ENCODE measurements around the gene RASAL1.
"Not testable (repeated sequence)": the region's sequence is repeated elsewhere in the genome, so short reads cannot be mapped to it uniquely, and the experiment has no call there.

RASAL1 gene

GRCh38 chr12:113140706-113141105, 5.1 kb upstream of the RASAL1 start:
- DNase-seq (ENCODE audit: low read depth, low spot score): no peak

- DNase-seq (ENCODE audit: low read depth, low spot score): no peak
These were observed 3.3 kb upstream of the RASAL1 start for GRCh38 chr12:113138826-113139225.

GRCh38 chr12:113137861-113138783, 2.6 kb upstream of the RASAL1 start:
- DNase-seq (ENCODE audit: low read depth, low spot score): no peak

- no peak for DNase-seq (ENCODE audit: low read depth, low spot score)
These were observed 1.5 kb upstream of the RASAL1 start for GRCh38 chr12:113136990-113137511.

- DNase-seq (ENCODE audit: low read depth, low spot score): no peak
These were observed 798 bp upstream of the RASAL1 start for GRCh38 chr12:113136128-113136989.

- DNase-seq (ENCODE audit: low read depth, low spot score): no peak
These were observed 1.0 kb downstream of the RASAL1 start for GRCh38 chr12:113134521-113134951.

GRCh38 chr12:113134071-113134470, 1.5 kb downstream of the RASAL1 start:
- no peak for DNase-seq (ENCODE audit: low read depth, low spot score)

- DNase-seq (ENCODE audit: low read depth, low spot score): no peak
These were observed 1.9 kb downstream of the RASAL1 start for GRCh38 chr12:113133666-113134065.

- DNase-seq (ENCODE audit: low read depth, low spot score): no peak
These were observed 2.5 kb downstream of the RASAL1 start for GRCh38 chr12:113133036-113133435.

GRCh38 chr12:113131556-113131955, 4.0 kb downstream of the RASAL1 start:
- no peak for DNase-seq (ENCODE audit: low read depth, low spot score)

GRCh38 chr12:113130457-113131135, 5.0 kb downstream of the RASAL1 start:
- no peak for DNase-seq (ENCODE audit: low read depth, low spot score)

GRCh38 chr12:113129664-113130456, 5.7 kb downstream of the RASAL1 start:
- DNase-seq (ENCODE audit: low read depth, low spot score): no peak

GRCh38 chr12:113128802-113129663, 6.5 kb downstream of the RASAL1 start:
- no peak for DNase-seq (ENCODE audit: low read depth, low spot score)

- DNase-seq (ENCODE audit: low read depth, low spot score): no peak
These were observed 7.8 kb downstream of the RASAL1 start for GRCh38 chr12:113127791-113128199.

- no peak for DNase-seq (ENCODE audit: low read depth, low spot score)
These were observed 14.7 kb downstream of the RASAL1 start for GRCh38 chr12:113120670-113121370.

- no peak for DNase-seq (ENCODE audit: low read depth, low spot score)
These were observed 15.4 kb downstream of the RASAL1 start for GRCh38 chr12:113119980-113120669.

GRCh38 chr12:113118142-113118541, 17.4 kb downstream of the RASAL1 start:
- DNase-seq (ENCODE audit: low read depth, low spot score): no peak

- DNase-seq (ENCODE audit: low read depth, low spot score): not testable (repeated sequence)
These were observed 17.9 kb downstream of the RASAL1 start for GRCh38 chr12:113117684-113118083.

GRCh38 chr12:113116875-113117274, 18.7 kb downstream of the RASAL1 start:
- no peak for DNase-seq (ENCODE audit: low read depth, low spot score)
